PC-9 (cell line): Measurements from ENCODE around the gene AEBP1.

Experiments
- CTCF ChIP-seq: fragments of 200-600 bp; sonication (generic); conservative IDR thresholded peaks from 2 replicates; pipeline ENCODE4 v1.6.1; 2017; ENCODE audit warnings: mixed run types, antibody characterized with exemption, mild to moderate bottlenecking, moderate library complexity
- EZH2 ChIP-seq: fragments of 200-600 bp; sonication (generic); IDR thresholded peaks from 2 replicates; pipeline ENCODE4 v1.8.0; 2017; ENCODE audit warnings: antibody characterized with exemption, low read depth

- TF ChIP-seq CTCF (no peak), EZH2 (no peak)
Measured at GRCh38 chr7:44063547-44063893, 40.6 kb upstream of the AEBP1 start.
